ENCODE data around the gene SLC26A1. TPM values are rescaled to one million over a fixed set of nuclear protein-coding genes. Genes with fewer than 3 reads are reported as not detected.

SLC26A1 gene
- total and polyA plus RNA-seq, 2 of the 13 experiments (the other 11 are each of a cell fraction or from before 2014, with no cell fraction given) = 5.4 to 22.9 TPM

DNA sequence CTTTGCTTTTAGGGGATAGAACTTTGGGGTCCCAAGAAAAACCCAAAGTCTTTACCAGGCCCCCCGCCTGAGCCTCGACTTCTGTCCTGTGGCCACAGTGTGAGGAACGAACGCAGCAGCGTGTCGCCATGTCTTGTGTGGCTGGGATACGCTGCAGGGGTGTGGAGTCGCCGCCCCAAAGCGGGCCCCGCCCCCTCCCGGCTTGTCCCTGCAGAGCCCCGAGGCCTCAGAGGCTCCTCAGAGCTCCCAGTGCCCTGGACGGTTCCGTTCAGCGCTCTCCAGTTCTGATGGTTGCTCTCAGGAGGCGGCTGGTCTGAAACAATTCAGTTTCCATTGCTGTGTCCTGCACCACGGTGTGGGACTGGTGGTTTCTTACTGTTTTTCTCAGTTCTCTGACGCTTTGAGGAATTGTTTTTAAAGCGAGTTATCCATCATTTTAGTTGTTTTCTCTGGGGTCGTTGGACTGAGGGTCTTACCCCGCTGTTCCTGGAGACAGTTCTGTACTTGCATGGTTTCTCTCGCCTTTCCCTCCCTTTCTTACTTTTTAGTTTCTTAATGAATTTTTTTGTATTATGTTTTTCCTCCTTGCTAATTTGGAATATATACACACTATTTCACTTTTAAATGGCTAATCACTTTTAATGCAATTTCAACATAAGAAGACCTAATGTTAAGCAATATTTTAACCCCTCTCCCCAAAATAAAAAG is 7.9 kb downstream of the SLC26A1 start (continued):
- TF ChIP-seq, protein P1, sequence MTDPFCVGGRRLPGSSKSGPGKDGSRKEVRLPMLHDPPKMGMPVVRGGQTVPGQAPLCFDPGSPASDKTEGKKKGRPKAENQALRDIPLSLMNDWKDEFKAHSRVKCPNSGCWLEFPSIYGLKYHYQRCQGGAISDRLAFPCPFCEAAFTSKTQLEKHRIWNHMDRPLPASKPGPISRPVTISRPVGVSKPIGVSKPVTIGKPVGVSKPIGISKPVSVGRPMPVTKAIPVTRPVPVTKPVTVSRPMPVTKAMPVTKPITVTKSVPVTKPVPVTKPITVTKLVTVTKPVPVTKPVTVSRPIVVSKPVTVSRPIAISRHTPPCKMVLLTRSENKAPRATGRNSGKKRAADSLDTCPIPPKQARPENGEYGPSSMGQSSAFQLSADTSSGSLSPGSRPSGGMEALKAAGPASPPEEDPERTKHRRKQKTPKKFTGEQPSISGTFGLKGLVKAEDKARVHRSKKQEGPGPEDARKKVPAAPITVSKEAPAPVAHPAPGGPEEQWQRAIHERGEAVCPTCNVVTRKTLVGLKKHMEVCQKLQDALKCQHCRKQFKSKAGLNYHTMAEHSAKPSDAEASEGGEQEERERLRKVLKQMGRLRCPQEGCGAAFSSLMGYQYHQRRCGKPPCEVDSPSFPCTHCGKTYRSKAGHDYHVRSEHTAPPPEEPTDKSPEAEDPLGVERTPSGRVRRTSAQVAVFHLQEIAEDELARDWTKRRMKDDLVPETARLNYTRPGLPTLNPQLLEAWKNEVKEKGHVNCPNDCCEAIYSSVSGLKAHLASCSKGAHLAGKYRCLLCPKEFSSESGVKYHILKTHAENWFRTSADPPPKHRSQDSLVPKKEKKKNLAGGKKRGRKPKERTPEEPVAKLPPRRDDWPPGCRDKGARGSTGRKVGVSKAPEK (CRISPR knock-in tag; IDR thresholded peaks at IDR 0.05; ENCODE audit: borderline replicate concordance) = 0 out of 2 replicates have a peak, but pooled peaks have one; percentile 31
- TF ChIP-seq HOXD1 (CRISPR knock-in tag; IDR thresholded peaks at IDR 0.05) (no peak), NFIB (CRISPR knock-in tag; IDR thresholded peaks at IDR 0.05; ENCODE audit: borderline replicate concordance) (no peak), NFKB2 (CRISPR knock-in tag; IDR thresholded peaks at IDR 0.05; ENCODE audit: borderline replicate concordance) (peak; percentile 35; the same call in 1 of the 2 replicates), NR2F1 (CRISPR knock-in tag; IDR thresholded peaks at IDR 0.05) (no peak), FOXM1 (CRISPR knock-in tag; IDR thresholded peaks at IDR 0.05) (no peak), ZNF747 (CRISPR knock-in tag; IDR thresholded peaks at IDR 0.05; ENCODE audit: borderline replicate concordance) (no peak), BCL6 (CRISPR knock-in tag; IDR thresholded peaks at IDR 0.05) (peak; percentile 36; the same call in 1 of the 2 replicates), NR2C2 (CRISPR knock-in tag; IDR thresholded peaks at IDR 0.05; ENCODE audit: borderline replicate concordance) (no peak), SOX6 (IDR thresholded peaks at IDR 0.05) (no peak), SOX6 (CRISPR knock-in tag; IDR thresholded peaks at IDR 0.05) (peak; percentile 60), HDAC1 (CRISPR knock-in tag; IDR thresholded peaks at IDR 0.05) (peak; percentile 6; the same call in 1 of the 2 replicates), ZNF292 (CRISPR knock-in tag; IDR thresholded peaks at IDR 0.05; ENCODE audit: borderline replicate concordance, low read depth) (peak; percentile 45; the same call in 1 of the 2 replicates), ZBTB7A (CRISPR knock-in tag; IDR thresholded peaks at IDR 0.05) (0 out of 2 replicates have a peak, but pooled peaks have one; percentile 48), ZBTB20 (CRISPR knock-in tag; IDR thresholded peaks at IDR 0.05; ENCODE audit: borderline replicate concordance, low read depth) (no peak), LCORL (IDR thresholded peaks at IDR 0.05) (no peak), LCORL (CRISPR knock-in tag; IDR thresholded peaks at IDR 0.05) (peak; percentile 62; the same call in 1 of the 2 replicates), CHD4 (IDR thresholded peaks at IDR 0.05; ENCODE audit: borderline replicate concordance, low read length) (no peak)
- TF ChIP-seq, protein P2, sequence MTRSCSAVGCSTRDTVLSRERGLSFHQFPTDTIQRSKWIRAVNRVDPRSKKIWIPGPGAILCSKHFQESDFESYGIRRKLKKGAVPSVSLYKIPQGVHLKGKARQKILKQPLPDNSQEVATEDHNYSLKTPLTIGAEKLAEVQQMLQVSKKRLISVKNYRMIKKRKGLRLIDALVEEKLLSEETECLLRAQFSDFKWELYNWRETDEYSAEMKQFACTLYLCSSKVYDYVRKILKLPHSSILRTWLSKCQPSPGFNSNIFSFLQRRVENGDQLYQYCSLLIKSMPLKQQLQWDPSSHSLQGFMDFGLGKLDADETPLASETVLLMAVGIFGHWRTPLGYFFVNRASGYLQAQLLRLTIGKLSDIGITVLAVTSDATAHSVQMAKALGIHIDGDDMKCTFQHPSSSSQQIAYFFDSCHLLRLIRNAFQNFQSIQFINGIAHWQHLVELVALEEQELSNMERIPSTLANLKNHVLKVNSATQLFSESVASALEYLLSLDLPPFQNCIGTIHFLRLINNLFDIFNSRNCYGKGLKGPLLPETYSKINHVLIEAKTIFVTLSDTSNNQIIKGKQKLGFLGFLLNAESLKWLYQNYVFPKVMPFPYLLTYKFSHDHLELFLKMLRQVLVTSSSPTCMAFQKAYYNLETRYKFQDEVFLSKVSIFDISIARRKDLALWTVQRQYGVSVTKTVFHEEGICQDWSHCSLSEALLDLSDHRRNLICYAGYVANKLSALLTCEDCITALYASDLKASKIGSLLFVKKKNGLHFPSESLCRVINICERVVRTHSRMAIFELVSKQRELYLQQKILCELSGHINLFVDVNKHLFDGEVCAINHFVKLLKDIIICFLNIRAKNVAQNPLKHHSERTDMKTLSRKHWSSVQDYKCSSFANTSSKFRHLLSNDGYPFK (CRISPR knock-in tag; IDR thresholded peaks at IDR 0.05; ENCODE audit: borderline replicate concordance) = no peak
- TF ChIP-seq, protein P3, sequence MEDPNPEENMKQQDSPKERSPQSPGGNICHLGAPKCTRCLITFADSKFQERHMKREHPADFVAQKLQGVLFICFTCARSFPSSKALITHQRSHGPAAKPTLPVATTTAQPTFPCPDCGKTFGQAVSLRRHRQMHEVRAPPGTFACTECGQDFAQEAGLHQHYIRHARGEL (CRISPR knock-in tag; IDR thresholded peaks at IDR 0.05) = no peak
- TF ChIP-seq, protein P4, sequence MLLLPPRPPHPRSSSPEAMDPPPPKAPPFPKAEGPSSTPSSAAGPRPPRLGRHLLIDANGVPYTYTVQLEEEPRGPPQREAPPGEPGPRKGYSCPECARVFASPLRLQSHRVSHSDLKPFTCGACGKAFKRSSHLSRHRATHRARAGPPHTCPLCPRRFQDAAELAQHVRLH (CRISPR knock-in tag; IDR thresholded peaks at IDR 0.05; ENCODE audit: borderline replicate concordance, low read depth) = no peak
- TF ChIP-seq, protein P5, sequence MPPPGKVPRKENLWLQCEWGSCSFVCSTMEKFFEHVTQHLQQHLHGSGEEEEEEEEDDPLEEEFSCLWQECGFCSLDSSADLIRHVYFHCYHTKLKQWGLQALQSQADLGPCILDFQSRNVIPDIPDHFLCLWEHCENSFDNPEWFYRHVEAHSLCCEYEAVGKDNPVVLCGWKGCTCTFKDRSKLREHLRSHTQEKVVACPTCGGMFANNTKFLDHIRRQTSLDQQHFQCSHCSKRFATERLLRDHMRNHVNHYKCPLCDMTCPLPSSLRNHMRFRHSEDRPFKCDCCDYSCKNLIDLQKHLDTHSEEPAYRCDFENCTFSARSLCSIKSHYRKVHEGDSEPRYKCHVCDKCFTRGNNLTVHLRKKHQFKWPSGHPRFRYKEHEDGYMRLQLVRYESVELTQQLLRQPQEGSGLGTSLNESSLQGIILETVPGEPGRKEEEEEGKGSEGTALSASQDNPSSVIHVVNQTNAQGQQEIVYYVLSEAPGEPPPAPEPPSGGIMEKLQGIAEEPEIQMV (CRISPR knock-in tag; IDR thresholded peaks at IDR 0.05; ENCODE audit: low read depth) = no peak

Data from HepG2 (cell line).